ENCODE measurements around the gene NLRC5. TPM values are rescaled to one million over a fixed set of nuclear protein-coding genes. Genes with fewer than 3 reads are reported as not detected.

NLRC5 gene
- total and polyA plus RNA-seq, 9 of the 15 experiments (the other 6 are each of a cell fraction or from before 2014, with no cell fraction given) = 0.59 to 0.71 TPM; not detected in 7

- H3K9ac ChIP-seq (ENCODE audit: insufficient read depth in 1 of 2, low read depth in 2 of 2, low read length in 2 of 2) = 0 out of 4 replicates have a peak overlapping the region, but pooled peaks of 1 of the 2 experiments have one; percentile 29
- no peak overlapping the region for H3K4me3 ChIP-seq
- BruUV-seq (replicated peaks) = no TSS peak
- no peak for TF ChIP-seq ZFP30 (CRISPR knock-in tag; IDR thresholded peaks at IDR 0.05; ENCODE audit: borderline replicate concordance)
- TF ChIP-seq ZNF717 (CRISPR knock-in tag; IDR thresholded peaks at IDR 0.05) = no peak
- no peak for TF ChIP-seq ZNF79 (CRISPR knock-in tag; IDR thresholded peaks at IDR 0.05; ENCODE audit: low read depth)
- no peak for TF ChIP-seq ZNF512 (tag; IDR thresholded peaks at IDR 0.05)
- no peak for TF ChIP-seq ZFP91 (CRISPR knock-in tag; IDR thresholded peaks at IDR 0.05)
- no peak for TF ChIP-seq BRD4 (IDR thresholded peaks at IDR 0.05)
- TF ChIP-seq MLX (CRISPR knock-in tag; conservative IDR thresholded peaks at IDR 0.05) = no peak
- TF ChIP-seq ZNF124 (CRISPR knock-in tag; IDR thresholded peaks at IDR 0.05) = no peak
- WGBS (ENCODE audit: insufficient coverage, low coverage, missing lambda C conversion rate) = 31% methylated on average over 8 of the region's 8 CpGs
- in situ Hi-C loops (cut with MboI) = loop anchor here (5.0 to 10.0 kb wide), 2 partner anchors 78 to 325 kb away; no protein-coding TSS in a partner anchor
- no peaks in the 10 kb centered on the region for H3K79me2 ChIP-seq (ENCODE audit: control insufficient read depth, insufficient read depth, low read length)
- H3K27me3 ChIP-seq (ENCODE audit: control insufficient read depth in 2 of 2, insufficient read depth in 2 of 2, low read length in 2 of 2) = peaks cover 2 to 4% of the 10 kb centered on the region in 2 experiments; a peak in 3 of 5 replicates
- intact Hi-C loops (cut with micrococcal nuclease) = loop anchor here (10.0 kb wide), 1 partner anchor 425 kb away; no protein-coding TSS in a partner anchor
- no peak overlapping the region for H2AFZ ChIP-seq (ENCODE audit: low read depth, low read length)
- ATAC-seq = no peak
- H3K9me1 ChIP-seq (ENCODE audit: control insufficient read depth, insufficient read depth, low read length) = no peaks in the 10 kb centered on the region
- H3K27ac ChIP-seq (ENCODE audit: extremely low read depth, low read depth, low read length) = no peak overlapping the region
- DNase-seq (ENCODE audit: extremely low read depth in 1 of 4, low spot score in 3 of 4) = no peak
- no peaks in the 10 kb centered on the region for H3K9me3 ChIP-seq (replicated peaks; ENCODE audit: control insufficient read depth, insufficient read depth, low read depth, low read length)
- H3K36me3 ChIP-seq (ENCODE audit: control insufficient read depth, insufficient read depth, low read length) = no peaks in the 10 kb centered on the region
- no peak for FAIRE-seq
- H3K4me1 ChIP-seq (replicated peaks in 1 of 2; ENCODE audit: control insufficient read depth in 2 of 2, insufficient read depth in 2 of 2, low read length in 2 of 2) = peaks cover 11 to 28% of the 10 kb centered on the region in 2 experiments; a peak in 4 of 5 replicates
- no peak overlapping the region for H3K4me2 ChIP-seq (ENCODE audit: insufficient read depth, low read length)
- POLR2A ChIA-PET = interaction anchor here (0.6 kb wide), 1 partner anchor 182 kb away, joined by 5 read pairs; no protein-coding TSS in a partner anchor
- CTCF ChIA-PET (ENCODE audit: low intra/inter-chr PET ratio) = no interaction called here
- 0 out of 2 replicates have a peak, but pooled peaks cover 5% of the 10 kb centered on the region for H4K20me1 ChIP-seq (replicated peaks; ENCODE audit: control insufficient read depth, insufficient read depth, low read length)
Observed at GRCh38 chr16:57089406-57089805, 100.0 kb downstream of the NLRC5 start.
